Measurements from ENCODE around the gene DAP. TPM values are rescaled to one million over a fixed set of nuclear protein-coding genes. Genes with fewer than 3 reads are reported as not detected.
"Not testable (repeated sequence)": the region's sequence is repeated elsewhere in the genome, so short reads cannot be mapped to it uniquely, and the experiment has no call there.

Gene DAP
- total and polyA plus RNA-seq, 2 of the 4 experiments (the other 2 are of a cell fraction) = 49.6 to 189 TPM

DNA sequence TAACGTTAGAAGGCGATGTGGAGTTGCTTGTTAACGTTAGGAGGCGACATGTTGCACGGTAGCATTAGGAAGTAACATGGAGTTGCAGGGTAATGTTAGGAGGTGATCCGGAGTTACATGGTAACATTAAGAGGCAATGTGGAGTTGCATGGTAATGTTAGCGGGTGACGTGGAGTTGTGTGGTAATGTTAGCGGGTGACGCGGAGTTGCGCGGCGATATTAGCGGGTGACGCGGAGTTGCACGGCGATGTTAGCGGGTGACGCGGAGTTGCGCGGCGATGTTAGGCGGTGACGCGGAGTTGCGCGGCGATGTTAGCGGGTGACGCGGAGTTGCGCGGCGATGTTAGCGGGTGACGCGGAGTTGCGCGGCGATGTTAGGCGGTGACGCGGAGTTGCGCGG lies 122.3 kb downstream of the DAP start:
- H3K56ac ChIP-seq (ENCODE audit: extremely low read depth, insufficient read depth, low read length); H3K9ac ChIP-seq (ENCODE audit: low read depth, low read length); H2BK15ac ChIP-seq (ENCODE audit: low read depth, low read length); BruUV-seq (replicated peaks); POLR2A ChIA-PET (ENCODE audit: unreplicated experiment); H3K4me2 ChIP-seq (ENCODE audit: low read depth, low read length); H2AK9ac ChIP-seq (replicated peaks; ENCODE audit: low read depth, low read length, poor library complexity); H4K5ac ChIP-seq (ENCODE audit: low read depth, low read length); ATAC-seq (ENCODE audit: low read depth); DNase-seq; H3K23ac ChIP-seq (ENCODE audit: low read depth, low read length); H3K4me3 ChIP-seq (ENCODE audit: insufficient read depth, low read depth, low read length); H2BK20ac ChIP-seq (ENCODE audit: low read depth, low read length); H3K14ac ChIP-seq (replicated peaks; ENCODE audit: low read depth, low read length); intact Hi-C loops (cut with micrococcal nuclease); H3K27me3 ChIP-seq (ENCODE audit: control insufficient read depth, insufficient read depth, low read length); H3K4ac ChIP-seq (ENCODE audit: low read depth, low read length); H3K9me3 ChIP-seq (ENCODE audit: control insufficient read depth, insufficient read depth, low read length); CTCF ChIA-PET; H3K18ac ChIP-seq (ENCODE audit: low read depth, low read length); H2AFZ ChIP-seq (replicated peaks; ENCODE audit: low read length, poor library complexity); dilution Hi-C loops (cut with HindIII; ENCODE audit: low sequenced_read_pairs, unreplicated experiment); H4K91ac ChIP-seq (ENCODE audit: insufficient read depth, low read depth, low read length); H2BK5ac ChIP-seq (ENCODE audit: low read depth, low read length, poor library complexity, severe bottlenecking); H4K8ac ChIP-seq (ENCODE audit: low read depth in 2 of 2, low read length in 2 of 2); in situ Hi-C loops (cut with MboI; ENCODE audit: low sequenced_read_pairs); H3K27ac ChIP-seq (ENCODE audit: insufficient read depth, low read length); H3K4me1 ChIP-seq (ENCODE audit: control insufficient read depth, insufficient read depth, low read length); H2BK120ac ChIP-seq (ENCODE audit: low read depth, low read length): not testable (repeated sequence)
- peaks cover 19% of the 10 kb centered on the region for H3K36me3 ChIP-seq (ENCODE audit: control insufficient read depth, insufficient read depth, low read length)
- peaks cover 40% of the 10 kb centered on the region for H4K20me1 ChIP-seq (ENCODE audit: insufficient read depth, low read length)
- H3K9me1 ChIP-seq (ENCODE audit: insufficient read depth, low read length) = peaks cover 12% of the 10 kb centered on the region
- H2AK5ac ChIP-seq (ENCODE audit: low read depth, low read length) = peak overlapping the region; percentile 43; the same call in 1 of the 2 replicates
- WGBS, 2 experiments (ENCODE audit: extremely low coverage in 2 of 2, insufficient read length in 1 of 2) = 49 to 100% methylated on average over 2 to 5 of the region's 48 CpGs
- peaks cover 19 to 51% of the 10 kb centered on the region in 2 experiments for H3K79me1 ChIP-seq (ENCODE audit: low read depth in 1 of 2, low read length in 2 of 2)
